Mammary epithelial cell (primary cell): Measurements from ENCODE around the gene SYNE2.

Source experiments
- EZH2 ChIP-seq: IDR thresholded peaks from 2 replicates; pipeline ENCODE4 v1.6.1; 2012; ENCODE audit warnings: low read length, inconsistent platforms, borderline replicate concordance
- TF ChIP-seq, protein P1 (sequence below), 2 donors: IDR thresholded peaks in 1 of 2; conservative IDR thresholded peaks in 1 of 2; 2 replicates each; pipeline ENCODE4 v1.5.1; 2011 to 2012; ENCODE audit warnings: inconsistent platforms in 2 of 2, low read length in 2 of 2, mild to moderate bottlenecking in 2 of 2, control low read depth in 1 of 2, low read depth in 1 of 2; ENCODE audit not compliant: insufficient read depth in 1 of 2; ENCODE audit errors: extremely low read depth in 1 of 2

DNA sequence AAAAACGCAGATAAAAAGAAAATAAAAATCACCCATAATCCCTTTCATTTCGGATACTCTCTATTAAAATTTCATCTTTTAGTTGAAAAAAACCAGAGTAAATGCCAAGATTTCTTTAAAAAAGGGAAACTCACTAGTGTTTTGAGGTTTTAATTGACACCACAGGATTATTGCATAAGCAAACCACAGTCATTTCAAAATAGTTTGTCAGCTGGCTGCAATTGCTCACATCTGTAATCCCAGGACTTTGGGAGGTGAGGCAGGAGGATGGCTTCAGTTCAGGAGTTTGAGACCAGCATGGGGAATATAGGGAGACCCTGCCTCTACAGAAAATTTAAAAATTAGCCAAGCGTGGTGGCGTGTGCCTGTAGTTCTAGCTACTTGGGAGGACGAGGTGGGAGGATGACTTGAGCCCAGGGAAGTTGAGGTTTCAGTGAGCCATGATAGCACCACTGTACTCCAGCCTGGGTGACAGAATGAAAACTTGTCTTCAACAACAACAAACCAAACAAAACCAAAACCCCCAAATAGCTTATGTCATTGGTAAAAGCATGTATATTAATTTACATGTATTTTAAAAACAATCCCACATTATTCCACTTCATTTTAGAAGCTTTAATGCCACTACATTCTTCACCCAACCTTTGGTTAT lies 48.8 kb downstream of the SYNE2 start:
- TF ChIP-seq, protein P1, sequence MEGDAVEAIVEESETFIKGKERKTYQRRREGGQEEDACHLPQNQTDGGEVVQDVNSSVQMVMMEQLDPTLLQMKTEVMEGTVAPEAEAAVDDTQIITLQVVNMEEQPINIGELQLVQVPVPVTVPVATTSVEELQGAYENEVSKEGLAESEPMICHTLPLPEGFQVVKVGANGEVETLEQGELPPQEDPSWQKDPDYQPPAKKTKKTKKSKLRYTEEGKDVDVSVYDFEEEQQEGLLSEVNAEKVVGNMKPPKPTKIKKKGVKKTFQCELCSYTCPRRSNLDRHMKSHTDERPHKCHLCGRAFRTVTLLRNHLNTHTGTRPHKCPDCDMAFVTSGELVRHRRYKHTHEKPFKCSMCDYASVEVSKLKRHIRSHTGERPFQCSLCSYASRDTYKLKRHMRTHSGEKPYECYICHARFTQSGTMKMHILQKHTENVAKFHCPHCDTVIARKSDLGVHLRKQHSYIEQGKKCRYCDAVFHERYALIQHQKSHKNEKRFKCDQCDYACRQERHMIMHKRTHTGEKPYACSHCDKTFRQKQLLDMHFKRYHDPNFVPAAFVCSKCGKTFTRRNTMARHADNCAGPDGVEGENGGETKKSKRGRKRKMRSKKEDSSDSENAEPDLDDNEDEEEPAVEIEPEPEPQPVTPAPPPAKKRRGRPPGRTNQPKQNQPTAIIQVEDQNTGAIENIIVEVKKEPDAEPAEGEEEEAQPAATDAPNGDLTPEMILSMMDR (conservative IDR thresholded peaks at IDR 0.05 in 1 of 2, IDR thresholded peaks at IDR 0.05 in 1 of 2; ENCODE audit: extremely low read depth in 1 of 2, insufficient read depth in 1 of 2, low read depth in 1 of 2, low read length in 2 of 2), result no peak
- no peak for TF ChIP-seq EZH2
